HEK293 (cell line): ENCODE results near the gene GDPD5.
A peak's percentile ranks its signal among the peaks of the same experiment; 100 is the strongest.

Experiments used
- GLI2 ChIP-seq: fragments of 450-650 bp; formaldehyde crosslinking; IDR thresholded peaks from 2 replicates; pipeline ENCODE4; 2017; ENCODE audit warnings: missing biosample characterization, missing genetic modification characterization, low read depth, borderline replicate concordance
- GLI4 ChIP-seq: fragments of 450-650 bp; formaldehyde crosslinking; IDR thresholded peaks from 2 replicates; pipeline ENCODE4 v1.5.1; 2016; ENCODE audit warnings: missing biosample characterization, missing genetic modification characterization
- GLIS1 ChIP-seq: fragments of 450-650 bp; formaldehyde crosslinking; IDR thresholded peaks from 2 replicates; pipeline ENCODE4 v1.5.1; 2016; ENCODE audit warnings: missing biosample characterization, missing genetic modification characterization
- GLIS2 ChIP-seq: fragments of 450-650 bp; formaldehyde crosslinking; IDR thresholded peaks from 2 replicates; pipeline ENCODE4 v1.5.1; 2016; ENCODE audit warnings: missing biosample characterization, missing genetic modification characterization
- HOXD13 ChIP-seq: sonication (generic); formaldehyde crosslinking; IDR thresholded peaks from 2 replicates; pipeline ENCODE4 v1.8.0; 2022; ENCODE audit warnings: missing genetic modification reagents, borderline replicate concordance
- KLF10 ChIP-seq: fragments of 450-650 bp; IDR thresholded peaks from 2 replicates; pipeline ENCODE4 v1.5.1; 2018; ENCODE audit warnings: missing biosample characterization, mild to moderate bottlenecking, missing genetic modification characterization
- MZF1 ChIP-seq: fragments of 450-650 bp; formaldehyde crosslinking; IDR thresholded peaks from 2 replicates; pipeline ENCODE4 v1.5.1; 2017; ENCODE audit warnings: missing biosample characterization, missing genetic modification characterization, borderline replicate concordance
- RBAK ChIP-seq: fragments of 450-650 bp; formaldehyde crosslinking; IDR thresholded peaks from 2 replicates; pipeline ENCODE4 v1.5.1; 2016; ENCODE audit warnings: missing biosample characterization, missing genetic modification characterization
- TCF7L2 ChIP-seq: IDR thresholded peaks from 2 replicates; pipeline ENCODE4 v1.6.1; 2011; ENCODE audit warnings: low read depth, mild to moderate bottlenecking, inconsistent platforms, low read length, moderate library complexity, borderline replicate concordance
- ZFHX2 ChIP-seq: fragments of 450-650 bp; formaldehyde crosslinking; conservative IDR thresholded peaks from 2 replicates; pipeline ENCODE4 v1.5.1; 2016; ENCODE audit warnings: missing biosample characterization, missing genetic modification characterization
- ZNF132 ChIP-seq: fragments of 450-650 bp; formaldehyde crosslinking; IDR thresholded peaks from 2 replicates; pipeline ENCODE4 v1.5.1; 2017; ENCODE audit warnings: missing biosample characterization, missing genetic modification characterization, borderline replicate concordance
- ZNF133 ChIP-seq: fragments of 450-650 bp; formaldehyde crosslinking; IDR thresholded peaks from 2 replicates; pipeline ENCODE4 v1.5.1; 2016; ENCODE audit warnings: missing biosample characterization, missing genetic modification characterization
- ZNF140 ChIP-seq: fragments of 450-650 bp; formaldehyde crosslinking; IDR thresholded peaks from 2 replicates; pipeline ENCODE4 v1.5.1; 2016; ENCODE audit warnings: missing biosample characterization, missing genetic modification characterization
- ZNF155 ChIP-seq: fragments of 450-650 bp; formaldehyde crosslinking; IDR thresholded peaks from 2 replicates; pipeline ENCODE4 v1.5.1; 2016; ENCODE audit warnings: missing biosample characterization, missing genetic modification characterization
- ZNF19 ChIP-seq: fragments of 450-650 bp; formaldehyde crosslinking; IDR thresholded peaks from 2 replicates; pipeline ENCODE4; 2016; ENCODE audit warnings: missing biosample characterization, missing genetic modification characterization, low read depth
- ZNF248 ChIP-seq: fragments of 450-650 bp; formaldehyde crosslinking; IDR thresholded peaks from 2 replicates; pipeline ENCODE4 v1.5.1; 2017; ENCODE audit warnings: missing biosample characterization, missing genetic modification characterization
- ZNF335 ChIP-seq: fragments of 450-650 bp; formaldehyde crosslinking; conservative IDR thresholded peaks from 2 replicates; pipeline ENCODE4 v1.5.1; 2016; ENCODE audit warnings: missing biosample characterization, missing genetic modification characterization
- ZNF404 ChIP-seq: fragments of 450-650 bp; formaldehyde crosslinking; IDR thresholded peaks from 2 replicates; pipeline ENCODE4 v1.5.1; 2017; ENCODE audit warnings: missing biosample characterization, missing genetic modification characterization
- ZNF416 ChIP-seq: fragments of 450-650 bp; formaldehyde crosslinking; IDR thresholded peaks from 2 replicates; pipeline ENCODE4 v1.5.1; 2016; ENCODE audit warnings: missing biosample characterization, missing genetic modification characterization
- ZNF48 ChIP-seq: fragments of 450-650 bp; formaldehyde crosslinking; IDR thresholded peaks from 2 replicates; pipeline ENCODE4 v1.5.1; 2016; ENCODE audit warnings: missing biosample characterization, missing genetic modification characterization
- ZNF521 ChIP-seq: fragments of 450-650 bp; formaldehyde crosslinking; IDR thresholded peaks from 2 replicates; pipeline ENCODE4 v1.5.1; 2017; ENCODE audit warnings: missing biosample characterization, mild to moderate bottlenecking, missing genetic modification characterization
- ZNF530 ChIP-seq: fragments of 450-650 bp; formaldehyde crosslinking; IDR thresholded peaks from 2 replicates; pipeline ENCODE4 v1.5.1; 2016; ENCODE audit warnings: low read depth, missing biosample characterization, missing genetic modification characterization
- ZNF561 ChIP-seq: fragments of 450-650 bp; IDR thresholded peaks from 2 replicates; pipeline ENCODE4 v1.5.1; 2018; ENCODE audit warnings: missing biosample characterization, missing genetic modification characterization, borderline replicate concordance
- ZNF600 ChIP-seq: fragments of 450-650 bp; formaldehyde crosslinking; IDR thresholded peaks from 2 replicates; pipeline ENCODE4 v1.5.1; 2016; ENCODE audit warnings: missing biosample characterization, missing genetic modification characterization
- ZNF626 ChIP-seq: fragments of 450-650 bp; sonication (Bioruptor Pico); formaldehyde crosslinking; IDR thresholded peaks from 2 replicates; pipeline ENCODE4 v1.5.1; 2018; ENCODE audit warnings: missing biosample characterization, missing genetic modification characterization, inconsistent platforms
- ZNF629 ChIP-seq: fragments of 450-650 bp; formaldehyde crosslinking; IDR thresholded peaks from 2 replicates; pipeline ENCODE4 v1.5.1; 2017; ENCODE audit warnings: missing biosample characterization, missing genetic modification characterization
- ZNF843 ChIP-seq: fragments of 450-650 bp; formaldehyde crosslinking; IDR thresholded peaks from 2 replicates; pipeline ENCODE4 v1.5.1; 2016; ENCODE audit warnings: missing biosample characterization, missing genetic modification characterization
- TF ChIP-seq, protein P1 (sequence below): fragments of 450-650 bp; formaldehyde crosslinking; IDR thresholded peaks from 2 replicates; pipeline ENCODE4 v1.5.1; 2016; ENCODE audit warnings: missing biosample characterization, missing genetic modification characterization
- TF ChIP-seq, protein P2 (sequence below): fragments of 450-650 bp; formaldehyde crosslinking; IDR thresholded peaks from 2 replicates; pipeline ENCODE4 v1.5.1; 2017; ENCODE audit warnings: missing biosample characterization, missing genetic modification characterization
- TF ChIP-seq, protein P3 (sequence below): IDR thresholded peaks from 2 replicates; pipeline ENCODE4 v1.6.1; 2011; ENCODE audit warnings: mild to moderate bottlenecking, low read depth, low read length, borderline replicate concordance
- TF ChIP-seq, protein P4 (sequence below): fragments of 450-650 bp; formaldehyde crosslinking; IDR thresholded peaks from 2 replicates; pipeline ENCODE4 v1.5.1; 2016; ENCODE audit warnings: missing biosample characterization, missing genetic modification characterization

GDPD5 gene

DNA sequence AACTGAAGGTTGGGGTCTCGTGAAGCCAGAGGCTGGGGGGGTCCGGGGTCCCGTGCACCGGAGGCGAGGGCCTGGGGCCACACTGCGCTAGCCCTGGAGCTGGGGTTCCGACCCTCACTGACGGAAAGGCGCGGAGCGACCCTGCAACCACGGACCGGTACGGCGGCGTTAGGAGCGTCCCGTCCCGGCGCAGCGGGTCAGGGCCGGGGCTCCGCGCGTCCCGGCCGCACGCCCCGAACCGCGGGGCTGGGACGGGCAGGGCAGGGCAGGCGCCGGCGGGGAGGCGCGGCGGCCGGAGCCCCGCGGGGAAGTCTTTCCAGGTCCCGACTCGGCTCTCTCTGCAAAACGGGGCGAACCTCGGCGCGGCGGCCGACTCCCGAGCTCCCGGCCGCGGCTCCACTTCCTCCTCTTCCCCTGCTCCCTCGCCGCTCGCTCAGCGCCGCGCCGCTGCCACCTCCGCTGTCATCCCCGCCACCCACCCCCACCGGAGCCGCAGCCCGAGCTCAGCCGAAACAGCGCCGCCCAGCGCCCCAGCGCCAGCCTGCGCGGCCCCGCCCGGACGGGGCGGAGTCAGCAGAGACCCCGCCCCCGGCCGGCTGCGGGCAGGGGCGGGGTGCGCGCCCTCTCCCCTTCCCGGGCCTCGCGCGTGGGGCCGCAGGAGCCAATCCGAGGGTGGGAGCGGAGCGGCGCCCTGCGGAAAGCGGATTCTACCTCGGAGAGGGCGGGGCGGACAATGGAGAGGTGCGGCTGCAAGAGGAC lies at the start of gene GDPD5 (continued):
- TF ChIP-seq RBAK (tag by site-specific recombination) = no peak
- no peak; the same call in none of the 2 replicates for TF ChIP-seq GLIS2 (tag by site-specific recombination)
- peak; percentile 54 for TF ChIP-seq ZFHX2
- TF ChIP-seq, protein P1, sequence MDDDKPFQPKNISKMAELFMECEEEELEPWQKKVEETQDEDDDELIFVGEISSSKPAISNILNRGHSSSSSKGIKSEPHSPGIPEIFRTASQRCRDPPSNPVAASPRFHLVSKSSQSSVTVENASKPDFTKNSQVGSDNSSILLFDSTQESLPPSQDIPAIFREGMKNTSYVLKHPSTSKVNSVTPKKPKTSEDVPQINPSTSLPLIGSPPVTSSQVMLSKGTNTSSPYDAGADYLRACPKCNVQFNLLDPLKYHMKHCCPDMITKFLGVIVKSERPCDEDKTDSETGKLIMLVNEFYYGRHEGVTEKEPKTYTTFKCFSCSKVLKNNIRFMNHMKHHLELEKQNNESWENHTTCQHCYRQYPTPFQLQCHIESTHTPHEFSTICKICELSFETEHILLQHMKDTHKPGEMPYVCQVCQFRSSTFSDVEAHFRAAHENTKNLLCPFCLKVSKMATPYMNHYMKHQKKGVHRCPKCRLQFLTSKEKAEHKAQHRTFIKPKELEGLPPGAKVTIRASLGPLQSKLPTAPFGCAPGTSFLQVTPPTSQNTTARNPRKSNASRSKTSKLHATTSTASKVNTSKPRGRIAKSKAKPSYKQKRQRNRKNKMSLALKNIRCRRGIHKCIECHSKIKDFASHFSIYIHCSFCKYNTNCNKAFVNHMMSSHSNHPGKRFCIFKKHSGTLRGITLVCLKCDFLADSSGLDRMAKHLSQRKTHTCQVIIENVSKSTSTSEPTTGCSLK = no peak
- TF ChIP-seq ZNF19 (tag by site-specific recombination) = no peak
- no peak for TF ChIP-seq ZNF600 (tag by site-specific recombination)
- no peak for TF ChIP-seq ZNF416
- TF ChIP-seq ZNF629 (tag by site-specific recombination) = no peak
- no peak for TF ChIP-seq ZNF530 (tag by site-specific recombination)
- TF ChIP-seq MZF1 = no peak
- TF ChIP-seq KLF10 = 0 out of 2 replicates have a peak, but pooled peaks have one; percentile 24
- TF ChIP-seq ZNF521 = no peak
- TF ChIP-seq TCF7L2 = no peak
- TF ChIP-seq ZNF155 (tag by site-specific recombination) = no peak
- no peak for TF ChIP-seq ZNF132 (tag by site-specific recombination)
- TF ChIP-seq ZNF133 (tag by site-specific recombination) = no peak
- TF ChIP-seq ZNF48 (tag by site-specific recombination) = no peak
- no peak for TF ChIP-seq ZNF626 (tag by site-specific recombination)
- TF ChIP-seq, protein P2, sequence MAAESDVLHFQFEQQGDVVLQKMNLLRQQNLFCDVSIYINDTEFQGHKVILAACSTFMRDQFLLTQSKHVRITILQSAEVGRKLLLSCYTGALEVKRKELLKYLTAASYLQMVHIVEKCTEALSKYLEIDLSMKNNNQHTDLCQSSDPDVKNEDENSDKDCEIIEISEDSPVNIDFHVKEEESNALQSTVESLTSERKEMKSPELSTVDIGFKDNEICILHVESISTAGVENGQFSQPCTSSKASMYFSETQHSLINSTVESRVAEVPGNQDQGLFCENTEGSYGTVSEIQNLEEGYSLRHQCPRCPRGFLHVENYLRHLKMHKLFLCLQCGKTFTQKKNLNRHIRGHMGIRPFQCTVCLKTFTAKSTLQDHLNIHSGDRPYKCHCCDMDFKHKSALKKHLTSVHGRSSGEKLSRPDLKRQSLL (tag by site-specific recombination) = peak; percentile 47; the same call in 1 of the 2 replicates
- TF ChIP-seq ZNF140 (tag by site-specific recombination) = no peak
- no peak for TF ChIP-seq HOXD13 (CRISPR knock-in tag)
- TF ChIP-seq ZNF561 (tag by site-specific recombination) = peak; percentile 87; the same call in 1 of the 2 replicates
- TF ChIP-seq ZNF248 = no peak
- TF ChIP-seq, protein P3, sequence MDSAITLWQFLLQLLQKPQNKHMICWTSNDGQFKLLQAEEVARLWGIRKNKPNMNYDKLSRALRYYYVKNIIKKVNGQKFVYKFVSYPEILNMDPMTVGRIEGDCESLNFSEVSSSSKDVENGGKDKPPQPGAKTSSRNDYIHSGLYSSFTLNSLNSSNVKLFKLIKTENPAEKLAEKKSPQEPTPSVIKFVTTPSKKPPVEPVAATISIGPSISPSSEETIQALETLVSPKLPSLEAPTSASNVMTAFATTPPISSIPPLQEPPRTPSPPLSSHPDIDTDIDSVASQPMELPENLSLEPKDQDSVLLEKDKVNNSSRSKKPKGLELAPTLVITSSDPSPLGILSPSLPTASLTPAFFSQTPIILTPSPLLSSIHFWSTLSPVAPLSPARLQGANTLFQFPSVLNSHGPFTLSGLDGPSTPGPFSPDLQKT = no peak
- TF ChIP-seq, protein P4, sequence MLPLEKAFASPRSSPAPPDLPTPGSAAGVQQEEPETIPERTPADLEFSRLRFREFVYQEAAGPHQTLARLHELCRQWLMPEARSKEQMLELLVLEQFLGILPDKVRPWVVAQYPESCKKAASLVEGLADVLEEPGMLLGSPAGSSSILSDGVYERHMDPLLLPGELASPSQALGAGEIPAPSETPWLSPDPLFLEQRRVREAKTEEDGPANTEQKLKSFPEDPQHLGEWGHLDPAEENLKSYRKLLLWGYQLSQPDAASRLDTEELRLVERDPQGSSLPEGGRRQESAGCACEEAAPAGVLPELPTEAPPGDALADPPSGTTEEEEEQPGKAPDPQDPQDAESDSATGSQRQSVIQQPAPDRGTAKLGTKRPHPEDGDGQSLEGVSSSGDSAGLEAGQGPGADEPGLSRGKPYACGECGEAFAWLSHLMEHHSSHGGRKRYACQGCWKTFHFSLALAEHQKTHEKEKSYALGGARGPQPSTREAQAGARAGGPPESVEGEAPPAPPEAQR (tag by site-specific recombination) = no peak
- no peak for TF ChIP-seq ZNF843 (tag by site-specific recombination)
- TF ChIP-seq GLIS1 = 0 out of 2 replicates have a peak, but pooled peaks have one; percentile 5
- TF ChIP-seq GLI4 = no peak
- TF ChIP-seq ZNF404 (tag by site-specific recombination) = no peak
- peak; percentile 42; the same call in 1 of the 2 replicates for TF ChIP-seq ZNF335 (tag by site-specific recombination)
- TF ChIP-seq GLI2 = no peak
